HG02885 (cell line): ENCODE data around the gene SPATA31E1.
"Not testable (repeated sequence)": the region's sequence is repeated elsewhere in the genome, so short reads cannot be mapped to it uniquely, and the experiment has no call there.

Experiments
- ATAC-seq: cut with Tn5 transposase; IDR thresholded peaks from one replicate; pipeline ENCODE4 v1.9.1; 2021; ENCODE audit warnings: mild to moderate bottlenecking; ENCODE audit not compliant: unreplicated experiment, poor library complexity

Gene SPATA31E1

GRCh38 chr9:87919013-87919412, 36.3 kb downstream of the SPATA31E1 start:
- ATAC-seq: not testable (repeated sequence)

GRCh38 chr9:87921561-87921960, 38.9 kb downstream of the SPATA31E1 start:
- not testable (repeated sequence) for ATAC-seq

- ATAC-seq: not testable (repeated sequence)
These were observed 40.3 kb downstream of the SPATA31E1 start for GRCh38 chr9:87923012-87923411.

- ATAC-seq: not testable (repeated sequence)
These were observed 42.2 kb downstream of the SPATA31E1 start for GRCh38 chr9:87924851-87925250.

- not testable (repeated sequence) for ATAC-seq
These were observed 46.5 kb downstream of the SPATA31E1 start for GRCh38 chr9:87929152-87929551.

- ATAC-seq: not testable (repeated sequence)
These were observed 51.8 kb downstream of the SPATA31E1 start for GRCh38 chr9:87934444-87934843.

GRCh38 chr9:87937352-87937751, 54.7 kb downstream of the SPATA31E1 start:
- not testable (repeated sequence) for ATAC-seq

GRCh38 chr9:87937918-87938317, 55.2 kb downstream of the SPATA31E1 start:
- not testable (repeated sequence) for ATAC-seq

- ATAC-seq: not testable (repeated sequence)
These were observed 55.7 kb downstream of the SPATA31E1 start for GRCh38 chr9:87938336-87938735.
